Right lobe of liver (tissue), 4 donors: ENCODE measurements around the gene FSTL5.

ENCODE experiments used
- CTCF ChIP-seq, 4 donors: fragments of 200-600 bp in 3 of 4; fragments of 450-650 bp in 1 of 4; IDR thresholded peaks; one replicate each; pipeline versions ENCODE4 v1.5.1 to v1.8.0; 2016 to 2022; ENCODE audit warnings: antibody characterized with exemption in 4 of 4, mild to moderate bottlenecking in 2 of 4
- POLR2A ChIP-seq: fragments of 450-650 bp; IDR thresholded peaks from one replicate; pipeline ENCODE4 v1.6.1; 2017; ENCODE audit warnings: antibody characterized with exemption, mild to moderate bottlenecking
- donor health status: DM: no; HTN: no; CAD: no.
- donor health status: DM: no; HTN: no; CAD: no.
- donor health status: DM: no; HTN: yes; CAD: no.

GRCh38 chr4:161952382-161952781, 211.4 kb downstream of the FSTL5 start:
- TF ChIP-seq CTCF (IDR thresholded peaks at IDR 0.05) (peak in 3 of 4 donors; percentile 28 to 44 (median 30)), POLR2A (no peak)
